Measurements from ENCODE around the gene RAPGEF5.

The RAPGEF5 gene

GRCh38 chr7:22356701-22357310, at the start of gene RAPGEF5:
TSS of gene RAPGEF5 (minus strand) at chr7:22357154. CDS start at chr7:22357060, 94 bp downstream.
- no peak for DNase-seq (ENCODE audit: low spot score)

DNA sequence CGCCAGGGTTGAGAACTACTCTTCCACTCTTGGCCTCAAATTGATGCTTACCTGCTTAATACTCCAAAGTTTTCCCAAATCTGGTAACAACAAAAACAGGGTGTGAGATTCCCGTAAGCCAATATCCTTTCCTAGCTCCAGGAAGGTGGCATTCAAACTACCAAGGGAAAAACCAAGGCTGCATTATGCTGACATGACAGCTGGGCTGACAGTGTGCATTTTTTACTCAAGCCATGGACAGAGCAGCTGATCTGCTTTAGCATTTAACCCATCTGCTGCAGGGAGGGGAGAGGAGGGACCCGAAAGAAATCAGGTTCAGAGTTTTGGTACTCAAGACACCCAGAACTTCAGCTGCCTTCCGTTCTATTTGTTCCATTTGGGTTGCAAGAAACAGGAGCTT, 49.8 kb upstream of the RAPGEF5 start:
- no peak for DNase-seq (ENCODE audit: low spot score)

- no peak for DNase-seq (ENCODE audit: low spot score)
These were observed 47.6 kb upstream of the RAPGEF5 start for GRCh38 chr7:22404421-22405023.

GRCh38 chr7:22403344-22403743, 46.4 kb upstream of the RAPGEF5 start:
- no peak for DNase-seq (ENCODE audit: low spot score)

DNA sequence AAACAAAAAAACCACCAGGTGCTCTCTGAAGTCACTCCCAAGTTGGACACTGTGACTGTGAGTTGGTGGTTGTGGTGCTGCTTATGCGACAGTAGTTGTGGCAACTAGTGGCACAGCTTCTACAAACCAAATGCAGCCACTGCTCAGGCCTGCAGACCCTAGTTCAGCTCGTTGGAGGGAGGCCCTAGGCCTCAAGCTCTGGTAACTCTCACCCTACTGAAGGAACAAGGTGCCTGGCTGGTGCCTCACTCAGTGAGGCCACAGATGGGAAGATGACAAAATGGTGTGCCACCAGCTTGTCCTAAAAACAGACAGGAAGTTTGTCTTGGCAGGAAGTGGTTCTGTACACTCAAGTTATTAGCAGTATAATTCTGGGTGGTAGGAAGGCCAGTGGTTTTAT, 45.3 kb upstream of the RAPGEF5 start:
- no peak for DNase-seq (ENCODE audit: low spot score)

- no peak for DNase-seq (ENCODE audit: low spot score)
These were observed 44.1 kb upstream of the RAPGEF5 start for GRCh38 chr7:22400936-22401553.

DNA sequence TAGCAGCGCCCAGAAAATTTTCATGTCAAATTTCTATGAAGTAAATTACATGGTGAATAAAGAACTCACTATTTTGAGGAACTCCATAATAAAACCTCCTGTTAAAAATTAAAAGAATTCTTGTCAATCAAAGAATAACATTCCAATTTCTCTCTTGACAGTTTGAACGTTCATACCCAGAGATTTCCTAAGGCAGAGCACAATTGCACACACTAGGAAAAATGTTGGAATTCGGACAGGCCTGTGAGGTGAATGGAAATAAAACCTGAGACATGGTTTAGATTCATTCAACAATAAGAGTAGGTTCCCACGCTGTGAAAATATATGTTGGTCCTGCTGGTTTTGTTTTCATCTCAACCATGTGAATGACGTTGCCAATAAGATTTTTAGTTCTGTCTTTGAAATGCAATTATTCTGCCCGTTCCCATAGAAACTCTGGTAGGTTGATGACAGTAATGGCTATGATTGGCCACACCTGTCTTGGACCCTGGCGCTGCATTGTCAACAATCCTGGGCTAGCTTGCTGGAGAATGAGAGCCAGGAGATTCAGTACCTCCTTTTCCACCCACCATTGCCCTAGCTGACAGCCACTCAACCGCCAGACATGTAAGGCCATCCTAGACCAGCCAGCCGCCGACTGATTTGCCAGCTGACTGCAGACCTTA, 43.3 kb upstream of the RAPGEF5 start:
- no peak for DNase-seq (ENCODE audit: low spot score)

DNA sequence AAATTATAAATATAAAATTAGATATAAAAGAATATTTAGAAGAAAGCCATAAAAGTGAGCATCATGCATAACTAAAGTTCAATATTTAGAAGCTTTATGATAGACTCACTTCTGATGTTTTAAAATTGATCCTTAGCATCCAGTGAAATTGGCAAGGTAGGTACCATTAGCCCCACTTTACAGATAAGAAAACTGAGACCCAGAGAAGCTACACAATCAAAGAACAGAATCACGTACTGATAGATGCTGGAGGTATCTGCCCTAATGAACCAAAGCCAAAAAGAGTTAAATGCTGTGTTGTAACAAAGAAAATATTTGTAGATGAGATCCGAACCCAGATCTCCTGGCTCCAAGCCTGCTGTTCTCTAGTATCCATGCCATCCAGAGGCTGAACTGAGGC, 42.6 kb upstream of the RAPGEF5 start:
- DNase-seq (ENCODE audit: low spot score), result no peak

DNA sequence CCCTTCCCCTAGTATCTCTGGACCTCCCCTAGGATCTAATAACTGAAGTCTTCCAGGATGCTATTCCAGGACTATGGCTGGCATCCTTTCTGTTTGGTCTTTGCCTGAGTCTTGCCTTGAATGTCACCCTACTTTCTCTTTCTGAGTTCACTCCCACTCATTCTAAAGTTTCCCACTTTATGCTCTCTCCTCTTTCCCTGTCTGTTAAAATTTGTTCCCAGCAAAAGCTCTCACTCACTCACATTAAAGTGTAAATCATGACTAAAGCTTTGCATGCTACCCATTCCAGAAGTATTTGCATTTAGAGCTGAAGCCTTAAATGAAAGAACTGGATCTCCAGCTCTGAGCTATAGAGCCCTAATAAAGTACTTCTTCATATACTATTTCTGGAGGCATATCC, 42.1 kb upstream of the RAPGEF5 start:
- no peak for DNase-seq (ENCODE audit: low spot score)

- DNase-seq (ENCODE audit: low spot score), result no peak
These were observed 41.0 kb upstream of the RAPGEF5 start for GRCh38 chr7:22397981-22398380.

DNA sequence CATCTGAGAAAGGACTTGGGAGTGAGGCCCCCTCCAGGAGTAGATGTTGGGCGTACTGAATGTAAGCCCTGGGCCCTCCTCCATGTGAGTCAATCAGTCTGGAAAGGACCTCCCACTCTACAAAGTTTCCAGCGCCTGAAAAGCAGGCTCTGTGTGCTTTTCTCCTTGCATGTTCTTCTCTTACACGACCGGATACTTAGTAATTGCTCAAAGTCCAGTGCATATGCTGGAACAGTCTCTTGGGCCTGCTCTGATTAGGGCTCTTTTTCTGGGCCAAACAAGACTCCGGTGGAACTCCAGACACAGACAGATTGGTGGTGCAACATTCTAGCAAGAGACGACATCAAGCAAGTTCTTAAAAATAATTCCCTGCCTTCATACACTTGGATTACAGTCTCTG, 38.3 kb upstream of the RAPGEF5 start:
- no peak for DNase-seq (ENCODE audit: low spot score)

DNA sequence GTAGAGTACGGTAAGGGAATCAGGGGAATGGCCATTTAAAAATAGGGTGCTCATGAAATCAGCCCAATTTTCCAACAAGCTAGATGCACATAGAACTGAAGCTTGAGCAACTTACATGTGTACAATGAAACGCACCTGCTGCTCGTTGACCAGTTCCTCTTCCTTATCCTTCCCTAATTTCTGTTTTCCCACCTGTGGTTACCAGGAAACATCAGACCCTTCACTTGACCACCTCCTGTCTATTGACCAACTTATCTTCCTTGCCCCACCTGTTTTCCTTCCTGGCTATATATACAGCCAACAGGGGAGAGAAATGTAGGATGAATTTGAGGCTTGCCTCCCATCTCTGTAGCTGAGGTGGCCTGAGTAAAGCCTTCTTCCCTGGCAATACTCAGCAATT, 37.8 kb upstream of the RAPGEF5 start:
- DNase-seq (ENCODE audit: low spot score), result no peak

DNA sequence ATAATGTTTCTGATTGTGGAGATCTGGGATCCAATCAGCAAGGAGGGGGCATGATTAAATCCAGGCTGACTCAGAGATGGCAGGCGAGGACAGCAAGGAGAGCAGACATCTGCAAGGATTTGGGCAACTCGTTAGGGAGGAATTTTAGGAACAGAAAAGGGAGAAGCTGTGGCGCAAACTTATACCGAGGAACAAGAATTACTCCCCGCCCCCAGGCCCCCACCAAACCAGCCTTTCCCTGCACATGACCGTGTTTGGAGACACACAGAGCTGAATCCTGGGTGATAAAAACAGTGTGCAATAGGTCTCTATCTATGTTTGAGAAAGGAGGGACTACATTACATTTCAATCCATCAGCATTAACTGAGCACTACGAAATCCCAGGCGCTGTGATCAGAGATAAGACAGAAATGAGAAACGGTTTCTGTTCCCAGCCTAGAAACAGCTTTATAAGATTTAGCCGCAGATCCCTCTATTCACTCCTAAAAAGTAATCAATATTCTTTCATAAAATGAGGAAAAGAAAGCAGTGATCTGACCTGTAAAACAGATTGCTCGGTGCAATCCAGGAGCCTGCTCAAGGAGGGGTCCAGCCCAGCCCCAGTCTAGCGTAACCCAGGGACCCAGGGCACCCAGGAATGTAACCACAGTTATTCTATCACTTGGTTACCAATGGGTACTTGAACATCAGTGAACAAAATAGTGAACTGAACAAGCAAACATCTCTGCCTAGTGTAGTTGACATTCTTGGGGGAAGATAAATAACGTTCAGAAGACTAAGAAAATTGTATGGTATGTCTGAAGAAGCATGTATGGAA, 37.2 kb upstream of the RAPGEF5 start:
- DNase-seq (ENCODE audit: low spot score), result no peak

- DNase-seq (ENCODE audit: low spot score), result no peak
These were observed 33.6 kb upstream of the RAPGEF5 start for GRCh38 chr7:22390516-22390915.

- no peak for DNase-seq (ENCODE audit: low spot score)
These were observed 32.9 kb upstream of the RAPGEF5 start for GRCh38 chr7:22389892-22390291.

- DNase-seq (ENCODE audit: low spot score), result no peak
These were observed 30.6 kb upstream of the RAPGEF5 start for GRCh38 chr7:22387583-22387982.

DNA sequence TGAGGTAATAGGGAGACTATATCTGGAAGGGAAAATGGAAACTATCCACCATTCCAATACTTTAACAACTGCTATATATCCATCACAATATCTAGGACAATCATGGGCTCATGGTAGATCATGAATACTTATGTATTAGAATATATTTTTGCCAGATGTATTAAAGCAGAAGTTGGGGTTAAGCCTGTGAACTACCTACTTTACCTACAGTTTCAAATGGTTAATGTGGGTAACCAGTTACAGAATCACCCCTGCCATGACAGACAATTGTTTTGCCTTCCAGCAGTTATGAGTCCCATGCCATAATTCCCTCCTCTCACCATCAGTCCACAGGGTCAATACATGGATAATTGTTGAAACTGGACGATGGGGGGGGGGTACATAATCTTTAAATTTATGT, 29.9 kb upstream of the RAPGEF5 start:
- no peak for DNase-seq (ENCODE audit: low spot score)

GRCh38 chr7:22386206-22386858, 29.4 kb upstream of the RAPGEF5 start:
- no peak for DNase-seq (ENCODE audit: low spot score)

- DNase-seq (ENCODE audit: low spot score), result no peak
These were observed 28.4 kb upstream of the RAPGEF5 start for GRCh38 chr7:22385326-22385725.

DNA sequence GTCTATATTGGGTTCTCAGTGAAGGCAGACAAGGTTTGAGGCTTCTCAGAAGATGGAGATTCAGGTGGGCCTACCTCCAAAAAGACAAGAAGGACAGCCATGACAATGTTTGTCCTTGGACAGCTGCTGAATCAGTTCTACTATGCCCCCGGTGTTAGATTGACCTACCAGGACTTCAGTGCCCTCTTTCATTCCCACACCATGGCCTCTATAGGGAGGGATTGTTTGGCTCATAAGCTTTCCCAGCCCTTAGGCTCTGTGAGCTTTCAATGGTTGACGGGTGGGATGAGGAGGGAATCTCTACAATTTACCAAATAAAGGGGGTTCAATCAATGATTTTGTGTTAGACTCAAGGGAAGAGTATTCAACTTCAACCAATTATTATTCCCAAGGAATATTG, 23.4 kb upstream of the RAPGEF5 start:
- DNase-seq (ENCODE audit: low spot score), result no peak

DNA sequence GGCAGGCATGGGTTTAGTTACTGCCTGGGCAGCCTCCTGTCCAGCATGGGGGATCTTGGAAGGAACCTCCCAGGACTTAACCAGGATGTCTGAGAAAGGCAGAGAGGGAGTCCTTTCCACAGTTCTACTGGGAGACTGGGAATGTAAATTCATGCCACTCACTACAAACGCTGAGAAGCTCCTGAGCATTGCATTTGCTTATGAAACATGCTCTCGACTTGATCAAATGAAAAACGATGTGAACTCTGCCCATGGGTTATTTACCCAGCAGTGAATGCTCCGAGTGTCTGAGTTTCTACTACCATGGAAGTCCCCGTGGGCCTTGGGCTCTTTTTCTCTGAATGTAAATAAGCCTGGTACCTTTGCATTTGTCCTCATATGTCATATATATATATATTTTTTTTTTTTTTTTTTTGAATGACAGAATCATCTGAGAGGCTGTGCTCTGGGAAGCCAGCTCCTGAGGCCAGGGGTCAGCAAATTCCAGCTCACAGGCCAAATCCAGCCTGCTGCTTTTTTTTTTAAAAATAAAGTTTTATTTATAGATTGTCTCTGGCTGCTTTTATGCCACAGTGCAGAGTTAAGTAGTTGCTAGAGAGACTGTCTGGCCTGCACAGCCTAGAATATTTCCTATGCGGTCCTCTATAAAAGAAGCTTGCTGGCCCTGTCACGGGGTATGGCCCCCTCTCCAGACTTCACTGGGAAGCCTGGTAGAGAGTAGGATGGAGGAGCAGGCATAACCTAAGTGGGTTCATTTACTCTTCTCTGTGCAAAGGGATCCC, 21.4 kb upstream of the RAPGEF5 start:
- DNase-seq (ENCODE audit: low spot score), result no peak
